SU-DHL-6 (cell line): Measurements from ENCODE around the gene RPS6KA2.

Experiments
- H2AFZ ChIP-seq: fragments of 200-600 bp; sonication (generic); 2 replicates; pipeline ENCODE4 v1.6.1; 2014; ENCODE audit warnings: low read depth, mild to moderate bottlenecking, moderate library complexity, mixed read lengths, antibody characterized with exemption, low read length; ENCODE audit not compliant: severe bottlenecking
- H3F3A ChIP-seq: fragments of 200-600 bp; shearing (Covaris generic); 2 replicates; pipeline ENCODE4 v1.6.0; 2016; ENCODE audit warnings: antibody characterized with exemption, mild to moderate bottlenecking; ENCODE audit not compliant: insufficient read depth
- H3K27ac ChIP-seq: fragments of 200-600 bp; sonication (generic); 2 replicates; pipeline ENCODE4 v1.5.1; 2016; ENCODE audit warnings: low read depth, mild to moderate bottlenecking, low read length, moderate library complexity, mixed read lengths
- H3K27me3 ChIP-seq: fragments of 200-600 bp; sonication (generic), shearing (Covaris generic); 2 replicates; pipeline ENCODE4 v1.6.0; 2014; ENCODE audit warnings: mild to moderate bottlenecking, low read length
- H3K36me3 ChIP-seq: fragments of 200-600 bp; sonication (generic); 2 replicates; pipeline ENCODE4 v1.6.1; 2014; ENCODE audit warnings: mild to moderate bottlenecking, low read length, mixed read lengths
- H3K4me2 ChIP-seq: fragments of 300-600, 200-600 bp; shearing (Covaris generic), sonication (generic); 2 replicates; pipeline ENCODE4 v1.6.0; 2014; ENCODE audit warnings: low read length, low read depth, mild to moderate bottlenecking; ENCODE audit not compliant: poor library complexity, severe bottlenecking
- H3K4me3 ChIP-seq: fragments of 200-600 bp; sonication (generic); 2 replicates; pipeline ENCODE4 v1.5.1; 2014; ENCODE audit warnings: antibody characterized with exemption, low read length, mild to moderate bottlenecking, mixed read lengths; ENCODE audit not compliant: insufficient read depth, poor library complexity, severe bottlenecking
- H3K79me2 ChIP-seq: fragments of 200-600 bp; sonication (generic); 2 replicates; pipeline ENCODE4 v1.6.1; 2014; ENCODE audit warnings: mild to moderate bottlenecking, low read length, moderate library complexity; ENCODE audit not compliant: insufficient read depth
- H3K9ac ChIP-seq: fragments of 200-600 bp; sonication (generic); 2 replicates; pipeline ENCODE4 v1.7.0; 2014; ENCODE audit warnings: mild to moderate bottlenecking, low read length
- H3K9me2 ChIP-seq: fragments of 200-600 bp; sonication (generic); replicated peaks from 2 replicates; pipeline ENCODE4 v1.6.1; 2014; ENCODE audit warnings: low read length; ENCODE audit not compliant: insufficient read depth
- H3K9me3 ChIP-seq: fragments of 200-600 bp; sonication (generic); 2 replicates; pipeline ENCODE4 v1.6.1; 2014; ENCODE audit warnings: low read length, mixed read lengths; ENCODE audit not compliant: insufficient read depth
- H4K20me1 ChIP-seq: fragments of 200-600 bp; sonication (generic); 2 replicates; pipeline ENCODE4 v1.6.1; 2014; ENCODE audit warnings: low read depth, mild to moderate bottlenecking, antibody characterized with exemption, low read length, moderate library complexity, mixed read lengths
- CTCF ChIP-seq: fragments of 200-600 bp; sonication (generic); IDR thresholded peaks from one replicate; pipeline ENCODE4 v1.5.1; 2017; ENCODE audit warnings: antibody characterized with exemption, mild to moderate bottlenecking, low read length, moderate library complexity; ENCODE audit not compliant: insufficient read depth, poor library complexity, severe bottlenecking
- EZH2phosphoT487 ChIP-seq: fragments of 200-600 bp; sonication (generic), shearing (Covaris generic); conservative IDR thresholded peaks from 2 replicates; pipeline ENCODE4 v1.6.1; 2018; ENCODE audit warnings: mild to moderate bottlenecking, antibody characterized with exemption, low read length, moderate library complexity, mixed read lengths

Gene RPS6KA2

GRCh38 chr6:166381733-166382499 lies 245.1 kb downstream of the RPS6KA2 start:
- Histone ChIP-seq H3K4me3 (peak overlapping the region; percentile 96), H3K27me3 (no peaks in the 10 kb centered on the region), H4K20me1 (no peaks in the 10 kb centered on the region), H3K79me2 (no peaks in the 10 kb centered on the region), H3F3A (no peaks in the 10 kb centered on the region; the same call in 1 of the 2 replicates), H3K4me2 (peak overlapping the region; percentile 81), H3K27ac (0 out of 2 replicates have a peak overlapping the region, but pooled peaks have one; percentile 13), H3K9me2 (no peaks in the 10 kb centered on the region), H2AFZ (peak overlapping the region; percentile 94), H3K9me3 (no peaks in the 10 kb centered on the region), H3K36me3 (no peaks in the 10 kb centered on the region), H3K9ac (peak overlapping the region; percentile 76)
- TF ChIP-seq EZH2phosphoT487 (no peak), CTCF (peak; percentile 89)

- Histone ChIP-seq H3K4me2 (peak overlapping the region; percentile 81), H3K27ac (0 out of 2 replicates have a peak overlapping the region, but pooled peaks have one; percentile 13), H3K27me3 (no peaks in the 10 kb centered on the region), H4K20me1 (no peaks in the 10 kb centered on the region), H3F3A (no peaks in the 10 kb centered on the region; the same call in 1 of the 2 replicates), H2AFZ (peak overlapping the region; percentile 78), H3K9ac (peak overlapping the region; percentile 76), H3K9me3 (no peaks in the 10 kb centered on the region), H3K36me3 (no peaks in the 10 kb centered on the region), H3K4me3 (peak overlapping the region; percentile 96), H3K79me2 (no peaks in the 10 kb centered on the region), H3K9me2 (no peaks in the 10 kb centered on the region)
- TF ChIP-seq EZH2phosphoT487 (no peak), CTCF (no peak)
Measured at GRCh38 chr6:166381381-166381732, 245.7 kb downstream of the RPS6KA2 start.

GRCh38 chr6:166379800-166380199 lies 247.3 kb downstream of the RPS6KA2 start:
- no peak overlapping the region for H3K27ac ChIP-seq
- H3K36me3 ChIP-seq, result no peaks in the 10 kb centered on the region
- no peaks in the 10 kb centered on the region for H4K20me1 ChIP-seq
- no peaks in the 10 kb centered on the region; the same call in 1 of the 2 replicates for H3F3A ChIP-seq
- no peaks in the 10 kb centered on the region for H3K9me2 ChIP-seq
- no peaks in the 10 kb centered on the region for H3K27me3 ChIP-seq
- TF ChIP-seq EZH2phosphoT487 (no peak), CTCF (no peak)
- H3K4me2 ChIP-seq, result no peak overlapping the region
- no peak overlapping the region for H3K9ac ChIP-seq
- no peaks in the 10 kb centered on the region for H3K9me3 ChIP-seq
- H2AFZ ChIP-seq, result no peak overlapping the region
- no peak overlapping the region for H3K4me3 ChIP-seq
- H3K79me2 ChIP-seq, result no peaks in the 10 kb centered on the region
